Brain microvascular endothelial cell (primary cell): ENCODE data around the gene HPD.
"Not testable (repeated sequence)": the region's sequence is repeated elsewhere in the genome, so short reads cannot be mapped to it uniquely, and the experiment has no call there.

Experiments used
- DNase-seq: peaks from one replicate; pipeline ENCODE4 v3.0.0-alpha.2; 2020
- H3K27ac ChIP-seq: fragments of 250-450 bp; sonication (Bioruptor Pico); 2 replicates; pipeline ENCODE4 v1.5.1; 2020; ENCODE audit warnings: mild to moderate bottlenecking, moderate library complexity
- H3K27me3 ChIP-seq: fragments of 250-450 bp; sonication (Bioruptor Pico); replicated peaks from 2 replicates; pipeline ENCODE4 v1.5.1; 2020; ENCODE audit warnings: mild to moderate bottlenecking
- H3K36me3 ChIP-seq: fragments of 250-450 bp; sonication (Bioruptor Pico); replicated peaks from 2 replicates; pipeline ENCODE4 v1.5.1; 2020; ENCODE audit warnings: mild to moderate bottlenecking
- H3K4me3 ChIP-seq: 2 replicates; pipeline ENCODE4 v1.5.1; 2011; ENCODE audit warnings: low read depth, mild to moderate bottlenecking, control low read depth, low read length, moderate library complexity
- CTCF ChIP-seq: IDR thresholded peaks from 2 replicates; pipeline ENCODE4 v1.5.1; 2011; ENCODE audit warnings: low read depth, mild to moderate bottlenecking, moderate library complexity, low read length, control low read depth, inconsistent platforms; ENCODE audit errors: missing control alignments
- in situ Hi-C: cut with HindIII; loops from 2 replicates; pipeline ENCODE4 v1.10.0; 2017; ENCODE audit warnings: low sequenced_read_pairs, low pct_ligation_motif_present

The HPD gene

GRCh38 chr12:121872546-121873215 is 14.0 kb upstream of the HPD start:
- no peak overlapping the region for H3K4me3 ChIP-seq
- no peaks in the 10 kb centered on the region for H3K36me3 ChIP-seq
- H3K27ac ChIP-seq, result peak overlapping the region; percentile 29
- no peaks in the 10 kb centered on the region for H3K27me3 ChIP-seq
- DNase-seq, result peak; percentile 84
- in situ Hi-C loops, result no loop called here
- TF ChIP-seq CTCF, result no peak

- no peak for TF ChIP-seq CTCF
- in situ Hi-C loops, result no loop called here
- Histone ChIP-seq H3K27me3 (no peaks in the 10 kb centered on the region), H3K4me3 (no peak overlapping the region), H3K27ac (no peak overlapping the region), H3K36me3 (no peaks in the 10 kb centered on the region)
- no peak for DNase-seq
Measured at GRCh38 chr12:121871467-121871866, 12.8 kb upstream of the HPD start.

GRCh38 chr12:121869229-121869628 is 10.6 kb upstream of the HPD start:
- H3K4me3 ChIP-seq, DNase-seq, in situ Hi-C loops, H3K27me3 ChIP-seq, H3K36me3 ChIP-seq, H3K27ac ChIP-seq: not testable (repeated sequence)

- Histone ChIP-seq H3K27me3 (no peaks in the 10 kb centered on the region), H3K27ac (no peak overlapping the region), H3K36me3 (no peaks in the 10 kb centered on the region), H3K4me3 (no peak overlapping the region)
- in situ Hi-C loops, result no loop called here
- TF ChIP-seq CTCF, result no peak
- no peak for DNase-seq
Measured at GRCh38 chr12:121866331-121866730, 7.7 kb upstream of the HPD start.

GRCh38 chr12:121861636-121862254 is 3.1 kb upstream of the HPD start:
- H3K4me3 ChIP-seq, result no peak overlapping the region
- H3K27ac ChIP-seq, result no peak overlapping the region
- in situ Hi-C loops, result no loop called here
- no peak for DNase-seq
- TF ChIP-seq CTCF, result no peak
- H3K36me3 ChIP-seq, result no peaks in the 10 kb centered on the region
- H3K27me3 ChIP-seq, result no peaks in the 10 kb centered on the region

GRCh38 chr12:121860699-121861098 is 2.0 kb upstream of the HPD start:
- H3K36me3 ChIP-seq, result not testable (repeated sequence)

GRCh38 chr12:121860257-121860656 is 1.6 kb upstream of the HPD start:
- Histone ChIP-seq H3K27ac (no peak overlapping the region), H3K36me3 (no peaks in the 10 kb centered on the region), H3K27me3 (no peaks in the 10 kb centered on the region), H3K4me3 (no peak overlapping the region)
- DNase-seq, result no peak
- in situ Hi-C loops, result no loop called here
- no peak for TF ChIP-seq CTCF

More at GRCh38 chr12:121860699-121861098, 2.0 kb upstream of the HPD start:
- H3K4me3 ChIP-seq, in situ Hi-C loops, DNase-seq, H3K27me3 ChIP-seq, H3K27ac ChIP-seq: not testable (repeated sequence)
